GM23248 (cell line): Measurements from ENCODE around the gene ZW10. TPM values are rescaled to one million over a fixed set of nuclear protein-coding genes. Genes with fewer than 3 reads are reported as not detected.

Experiments
- DNase-seq: peaks from one replicate; pipeline ENCODE4 v3.0.0-alpha.2; 2015
- H2AFZ ChIP-seq: fragments of 200-600 bp; sonication (generic); 2 replicates; pipeline ENCODE4 v1.6.1; 2016; ENCODE audit warnings: antibody characterized with exemption
- H3F3A ChIP-seq: fragments of 200-600 bp; sonication (generic); 2 replicates; pipeline ENCODE4 v1.6.1; 2016; ENCODE audit warnings: mild to moderate bottlenecking, antibody characterized with exemption, mixed run types; ENCODE audit not compliant: insufficient read depth
- H3K27ac ChIP-seq: fragments of 200-600 bp; sonication (generic); 2 replicates; pipeline ENCODE4 v1.5.1; 2016; ENCODE audit warnings: mild to moderate bottlenecking
- H3K27me3 ChIP-seq: fragments of 200-600 bp; sonication (generic); replicated peaks from 2 replicates; pipeline ENCODE4 v1.6.1; 2016; ENCODE audit warnings: mild to moderate bottlenecking; ENCODE audit not compliant: insufficient read depth
- H3K36me3 ChIP-seq: fragments of 200-600 bp; sonication (generic); 2 replicates; pipeline ENCODE4 v1.6.1; 2016; ENCODE audit warnings: low read depth, mild to moderate bottlenecking
- H3K4me1 ChIP-seq: fragments of 200-600 bp; sonication (generic); 2 replicates; pipeline ENCODE4 v1.6.1; 2016; ENCODE audit warnings: mild to moderate bottlenecking; ENCODE audit not compliant: insufficient read depth
- H3K4me2 ChIP-seq: fragments of 200-600 bp; sonication (generic); one replicate; pipeline ENCODE4 v1.6.1; 2016; ENCODE audit warnings: mild to moderate bottlenecking; ENCODE audit not compliant: unreplicated experiment
- H3K4me3 ChIP-seq: fragments of 200-600 bp; sonication (generic); 2 replicates; pipeline ENCODE4 v1.5.1; 2016; ENCODE audit warnings: mild to moderate bottlenecking
- H3K79me2 ChIP-seq: fragments of 200-600 bp; sonication (generic); 2 replicates; pipeline ENCODE4 v1.6.1; 2016; ENCODE audit warnings: mild to moderate bottlenecking; ENCODE audit not compliant: insufficient read depth
- H3K9ac ChIP-seq: fragments of 200-600 bp; sonication (generic); 2 replicates; pipeline ENCODE4 v1.6.1; 2016; ENCODE audit warnings: mild to moderate bottlenecking
- H3K9me2 ChIP-seq: fragments of 200-600 bp; sonication (generic); 2 replicates; pipeline ENCODE4 v1.6.1; 2016; ENCODE audit warnings: mixed run types, mild to moderate bottlenecking, moderate library complexity; ENCODE audit not compliant: insufficient read depth
- H3K9me3 ChIP-seq: fragments of 200-600 bp; sonication (generic); one replicate; pipeline ENCODE4 v1.6.1; 2017; ENCODE audit warnings: low read depth
- H4K20me1 ChIP-seq: fragments of 200-600 bp; sonication (generic); 2 replicates; pipeline ENCODE4 v1.6.0; 2016; ENCODE audit not compliant: insufficient read depth
- EZH2 ChIP-seq: fragments of 200-600 bp; sonication (generic); IDR thresholded peaks from 2 replicates; pipeline ENCODE4 v1.6.1; 2018; ENCODE audit warnings: antibody characterized with exemption, mild to moderate bottlenecking; ENCODE audit not compliant: insufficient read depth, poor library complexity, severe bottlenecking
- EZH2phosphoT487 ChIP-seq: fragments of 200-600 bp; sonication (generic); IDR thresholded peaks from 2 replicates; pipeline ENCODE4 v1.6.1; 2018; ENCODE audit warnings: antibody characterized with exemption, moderate library complexity, mild to moderate bottlenecking, low read depth; ENCODE audit not compliant: insufficient read depth
- WGBS, 2 experiments: methylation state at CpG; one replicate each; pipeline ENCODE4 v1.1.6; 2015 to 2017; ENCODE audit warnings: low lambda C conversion rate in 2 of 2, low coverage in 1 of 2; ENCODE audit errors: missing lambda C conversion rate in 2 of 2; 5-methylcytosine and 5-hydroxymethylcytosine counted together
- in situ Hi-C: fragments of 300-500 bp; cut with MboI; formaldehyde crosslinking; loops from 2 replicates; pipeline ENCODE4 v1.15.0; 2020
- polyA plus RNA-seq: library from polyadenylated mRNA; unstranded; fragments of >200 nt; fragmentation: Nextera tagmentation; extraction: Ambion mirVana; gene quantifications from 2 replicates; pipeline ENCODE4 v1.2.1, GENCODE V29; 2016
- total RNA-seq: library from RNA; depleted of rRNA; stranded (reverse); fragments of >200 nt; shearing (Covaris generic); gene quantifications from 2 replicates; pipeline ENCODE4 v1.2.3, GENCODE V29; 2014

Gene ZW10
- total and polyA plus RNA-seq, 2 experiments from 2014 or later: 18.0 to 21.6 TPM

GRCh38 chr11:113724778-113725177, 48.7 kb downstream of the ZW10 start:
- no peak overlapping the region for H3K4me3 ChIP-seq
- in situ Hi-C loops: loop anchor here (5.0 kb wide), 1 partner anchor 417 kb away; no protein-coding TSS in a partner anchor
- H3K9ac ChIP-seq: no peak overlapping the region
- no peak for TF ChIP-seq EZH2
- TF ChIP-seq EZH2phosphoT487: no peak
- H3F3A ChIP-seq: no peaks in the 10 kb centered on the region
- H3K27ac ChIP-seq: no peak overlapping the region
- H3K36me3 ChIP-seq: no peaks in the 10 kb centered on the region
- H3K4me2 ChIP-seq: no peak overlapping the region
- H3K27me3 ChIP-seq: no peaks in the 10 kb centered on the region
- no peak for DNase-seq
- H2AFZ ChIP-seq: no peak overlapping the region
- peaks cover 8% of the 10 kb centered on the region; the same call in 1 of the 2 replicates for H3K4me1 ChIP-seq
- H3K9me3 ChIP-seq: no peaks in the 10 kb centered on the region
- no peaks in the 10 kb centered on the region for H3K9me2 ChIP-seq
- 94 to 95% methylated on average over 3 of the region's 3 CpGs for WGBS, 2 experiments
- H3K79me2 ChIP-seq: no peaks in the 10 kb centered on the region
- H4K20me1 ChIP-seq: no peaks in the 10 kb centered on the region

DNA sequence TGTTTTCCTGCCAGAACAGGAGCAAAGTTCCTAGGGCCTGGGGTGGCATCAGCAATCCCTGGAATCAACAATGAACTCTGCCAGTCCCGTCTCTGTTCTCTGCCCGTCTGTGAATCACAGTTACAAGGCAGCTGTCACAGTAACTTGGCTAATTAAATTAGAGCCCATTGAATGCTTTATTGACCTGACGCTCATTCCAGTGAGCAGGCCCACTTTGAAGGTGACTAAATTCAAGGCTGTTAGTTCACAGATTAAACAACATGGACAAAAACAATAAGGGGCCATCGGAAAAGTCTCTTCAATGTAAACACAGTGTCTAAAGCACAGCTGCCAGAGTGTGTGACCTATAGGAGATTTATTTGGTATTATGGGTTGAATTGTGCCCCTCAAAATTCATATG, 49.7 kb downstream of the ZW10 start:
- H3K9me2 ChIP-seq: no peaks in the 10 kb centered on the region
- H4K20me1 ChIP-seq: no peaks in the 10 kb centered on the region
- H3K4me2 ChIP-seq: no peak overlapping the region
- in situ Hi-C loops: no loop called here
- H3K9ac ChIP-seq: no peak overlapping the region
- H3K4me3 ChIP-seq: no peak overlapping the region
- H3K79me2 ChIP-seq: no peaks in the 10 kb centered on the region
- H3K27me3 ChIP-seq: no peaks in the 10 kb centered on the region
- H3F3A ChIP-seq: no peaks in the 10 kb centered on the region
- H3K27ac ChIP-seq: no peak overlapping the region
- no peak overlapping the region for H2AFZ ChIP-seq
- H3K9me3 ChIP-seq: no peaks in the 10 kb centered on the region
- 92% methylated on average over 4 of the region's 4 CpGs for WGBS, 2 experiments
- TF ChIP-seq EZH2 (no peak), EZH2phosphoT487 (no peak)
- no peak for DNase-seq
- H3K4me1 ChIP-seq: no peaks in the 10 kb centered on the region; the same call in 1 of the 2 replicates
- no peaks in the 10 kb centered on the region for H3K36me3 ChIP-seq

- Histone ChIP-seq H2AFZ (no peak overlapping the region), H3K4me2 (no peak overlapping the region), H3F3A (no peaks in the 10 kb centered on the region), H4K20me1 (no peaks in the 10 kb centered on the region), H3K36me3 (no peaks in the 10 kb centered on the region), H3K27ac (no peak overlapping the region), H3K4me1 (no peaks in the 10 kb centered on the region; the same call in 1 of the 2 replicates), H3K9me3 (no peaks in the 10 kb centered on the region), H3K79me2 (no peaks in the 10 kb centered on the region), H3K9me2 (no peaks in the 10 kb centered on the region), H3K27me3 (no peaks in the 10 kb centered on the region), H3K9ac (no peak overlapping the region), H3K4me3 (no peak overlapping the region)
- no peak for TF ChIP-seq EZH2
- TF ChIP-seq EZH2phosphoT487: no peak
- in situ Hi-C loops: no loop called here
- 71 to 77% methylated on average over 3 of the region's 3 CpGs for WGBS, 2 experiments
- DNase-seq: no peak
Observed at GRCh38 chr11:113722934-113723333, 50.6 kb downstream of the ZW10 start.

GRCh38 chr11:113722221-113722620, 51.3 kb downstream of the ZW10 start:
- Histone ChIP-seq H3K4me3 (no peak overlapping the region), H3K27me3 (no peaks in the 10 kb centered on the region), H2AFZ (no peak overlapping the region), H3K27ac (no peak overlapping the region), H3K4me2 (no peak overlapping the region), H4K20me1 (no peaks in the 10 kb centered on the region), H3K9ac (no peak overlapping the region), H3K4me1 (no peaks in the 10 kb centered on the region; the same call in 1 of the 2 replicates), H3K9me2 (no peaks in the 10 kb centered on the region), H3K9me3 (no peaks in the 10 kb centered on the region), H3F3A (no peaks in the 10 kb centered on the region), H3K79me2 (no peaks in the 10 kb centered on the region), H3K36me3 (no peaks in the 10 kb centered on the region)
- in situ Hi-C loops: no loop called here
- WGBS, 2 experiments: 97 to 100% methylated on average over 4 of the region's 4 CpGs
- TF ChIP-seq EZH2phosphoT487: no peak
- TF ChIP-seq EZH2: no peak
- DNase-seq: no peak
